ENCODE results near the gene ZNF14. TPM values are rescaled to one million over a fixed set of nuclear protein-coding genes. Genes with fewer than 3 reads are reported as not detected.
A peak's percentile ranks its signal among the peaks of the same experiment; 100 is the strongest.

ZNF14 gene
- total and polyA plus RNA-seq, 9 of the 15 experiments (the other 6 are each of a cell fraction or from before 2014, with no cell fraction given): 1.9 to 7.0 (median 4.0) TPM

- TF ChIP-seq ATF3 (IDR thresholded peaks at IDR 0.05): no peak
- no peak for TF ChIP-seq ATF3 (CRISPR knock-in tag; conservative IDR thresholded peaks at IDR 0.05)
- no peak for TF ChIP-seq RBM34 (IDR thresholded peaks at IDR 0.05; ENCODE audit: borderline replicate concordance, insufficient read depth, low read length)
- no peak for TF ChIP-seq HBP1 (CRISPR knock-in tag; IDR thresholded peaks at IDR 0.05)
- TF ChIP-seq ETV5 (CRISPR knock-in tag; IDR thresholded peaks at IDR 0.05; ENCODE audit: low read depth): 0 out of 2 replicates have a peak, but pooled peaks have one; percentile 34
- TF ChIP-seq NFRKB (IDR thresholded peaks at IDR 0.05; ENCODE audit: low read depth): 0 out of 2 replicates have a peak, but pooled peaks have one; percentile 64
- TF ChIP-seq, protein P1, sequence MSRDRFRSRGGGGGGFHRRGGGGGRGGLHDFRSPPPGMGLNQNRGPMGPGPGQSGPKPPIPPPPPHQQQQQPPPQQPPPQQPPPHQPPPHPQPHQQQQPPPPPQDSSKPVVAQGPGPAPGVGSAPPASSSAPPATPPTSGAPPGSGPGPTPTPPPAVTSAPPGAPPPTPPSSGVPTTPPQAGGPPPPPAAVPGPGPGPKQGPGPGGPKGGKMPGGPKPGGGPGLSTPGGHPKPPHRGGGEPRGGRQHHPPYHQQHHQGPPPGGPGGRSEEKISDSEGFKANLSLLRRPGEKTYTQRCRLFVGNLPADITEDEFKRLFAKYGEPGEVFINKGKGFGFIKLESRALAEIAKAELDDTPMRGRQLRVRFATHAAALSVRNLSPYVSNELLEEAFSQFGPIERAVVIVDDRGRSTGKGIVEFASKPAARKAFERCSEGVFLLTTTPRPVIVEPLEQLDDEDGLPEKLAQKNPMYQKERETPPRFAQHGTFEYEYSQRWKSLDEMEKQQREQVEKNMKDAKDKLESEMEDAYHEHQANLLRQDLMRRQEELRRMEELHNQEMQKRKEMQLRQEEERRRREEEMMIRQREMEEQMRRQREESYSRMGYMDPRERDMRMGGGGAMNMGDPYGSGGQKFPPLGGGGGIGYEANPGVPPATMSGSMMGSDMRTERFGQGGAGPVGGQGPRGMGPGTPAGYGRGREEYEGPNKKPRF (IDR thresholded peaks at IDR 0.05; ENCODE audit: low read depth, low read length): no peak
- TF ChIP-seq PML (IDR thresholded peaks at IDR 0.05; ENCODE audit: low read length): no peak
- TF ChIP-seq ELF1 (tag; IDR thresholded peaks at IDR 0.05): peak; percentile 75
- TF ChIP-seq HNRNPK (IDR thresholded peaks at IDR 0.05; ENCODE audit: low read depth, low read length, poor library complexity, severe bottlenecking): no peak
- no peak for TF ChIP-seq U2AF2 (optimal IDR thresholded peaks at IDR 0.05; ENCODE audit: low read depth, low read length)
- TF ChIP-seq, protein P2, sequence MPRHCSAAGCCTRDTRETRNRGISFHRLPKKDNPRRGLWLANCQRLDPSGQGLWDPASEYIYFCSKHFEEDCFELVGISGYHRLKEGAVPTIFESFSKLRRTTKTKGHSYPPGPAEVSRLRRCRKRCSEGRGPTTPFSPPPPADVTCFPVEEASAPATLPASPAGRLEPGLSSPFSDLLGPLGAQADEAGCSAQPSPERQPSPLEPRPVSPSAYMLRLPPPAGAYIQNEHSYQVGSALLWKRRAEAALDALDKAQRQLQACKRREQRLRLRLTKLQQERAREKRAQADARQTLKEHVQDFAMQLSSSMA (CRISPR knock-in tag; IDR thresholded peaks at IDR 0.05): no peak
- TF ChIP-seq ZNF143 (CRISPR knock-in tag; IDR thresholded peaks at IDR 0.05): peak; percentile 99
- TF ChIP-seq JUN (IDR thresholded peaks at IDR 0.05; ENCODE audit: borderline replicate concordance, low read depth, low read length): peak; percentile 25; the same call in 1 of the 2 replicates
- TF ChIP-seq JUN (CRISPR knock-in tag; IDR thresholded peaks at IDR 0.05; ENCODE audit: borderline replicate concordance): no peak
- TF ChIP-seq CBFB (CRISPR knock-in tag; IDR thresholded peaks at IDR 0.05): no peak
- no peak for TF ChIP-seq ZNF512 (tag; IDR thresholded peaks at IDR 0.05)
- TF ChIP-seq ATF4 (CRISPR knock-in tag; IDR thresholded peaks at IDR 0.05): no peak
- TF ChIP-seq SMAD1 (IDR thresholded peaks at IDR 0.05; ENCODE audit: low read depth, low read length, partially characterized antibody): no peak
- TF ChIP-seq RFX5 (IDR thresholded peaks at IDR 0.05; ENCODE audit: low read depth, low read length): no peak
Measured at GRCh38 chr19:19776206-19777008, 43.5 kb upstream of the ZNF14 start (continued).

Measured in K562 (cell line).